ENCODE measurements around the gene TIPRL.
"Not testable (repeated sequence)": the region's sequence is repeated elsewhere in the genome, so short reads cannot be mapped to it uniquely, and the experiment has no call there.

The TIPRL gene

DNA sequence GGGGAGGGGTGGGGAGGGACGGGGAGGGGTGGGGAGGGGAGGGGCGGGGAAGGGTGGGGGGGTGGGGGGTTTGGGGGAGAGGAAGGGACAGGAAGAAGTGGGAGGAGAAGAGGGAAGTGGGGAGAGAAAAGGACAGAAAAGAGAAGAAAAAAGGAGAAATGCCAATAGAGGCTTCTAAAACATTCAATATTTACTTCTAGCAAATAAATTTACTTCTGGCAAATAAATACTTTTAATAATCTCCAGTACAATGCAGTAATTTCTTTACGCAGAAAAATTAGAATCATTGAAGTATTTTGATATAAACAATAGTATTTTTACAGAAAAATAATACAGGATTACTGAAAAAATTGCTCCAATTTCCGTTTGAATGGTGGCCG lies 32.6 kb upstream of the TIPRL start:
- no peak for DNase-seq (ENCODE audit: extremely low read depth, low read depth)
- TF ChIP-seq, protein P1, sequence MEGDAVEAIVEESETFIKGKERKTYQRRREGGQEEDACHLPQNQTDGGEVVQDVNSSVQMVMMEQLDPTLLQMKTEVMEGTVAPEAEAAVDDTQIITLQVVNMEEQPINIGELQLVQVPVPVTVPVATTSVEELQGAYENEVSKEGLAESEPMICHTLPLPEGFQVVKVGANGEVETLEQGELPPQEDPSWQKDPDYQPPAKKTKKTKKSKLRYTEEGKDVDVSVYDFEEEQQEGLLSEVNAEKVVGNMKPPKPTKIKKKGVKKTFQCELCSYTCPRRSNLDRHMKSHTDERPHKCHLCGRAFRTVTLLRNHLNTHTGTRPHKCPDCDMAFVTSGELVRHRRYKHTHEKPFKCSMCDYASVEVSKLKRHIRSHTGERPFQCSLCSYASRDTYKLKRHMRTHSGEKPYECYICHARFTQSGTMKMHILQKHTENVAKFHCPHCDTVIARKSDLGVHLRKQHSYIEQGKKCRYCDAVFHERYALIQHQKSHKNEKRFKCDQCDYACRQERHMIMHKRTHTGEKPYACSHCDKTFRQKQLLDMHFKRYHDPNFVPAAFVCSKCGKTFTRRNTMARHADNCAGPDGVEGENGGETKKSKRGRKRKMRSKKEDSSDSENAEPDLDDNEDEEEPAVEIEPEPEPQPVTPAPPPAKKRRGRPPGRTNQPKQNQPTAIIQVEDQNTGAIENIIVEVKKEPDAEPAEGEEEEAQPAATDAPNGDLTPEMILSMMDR (IDR thresholded peaks at IDR 0.05; ENCODE audit: low read depth, low read length, missing control alignments), result no peak
- H3K4me3 ChIP-seq (replicated peaks; ENCODE audit: low read depth, low read length), result no peak overlapping the region

- H3K4me3 ChIP-seq (replicated peaks; ENCODE audit: low read depth, low read length), result no peak overlapping the region
- TF ChIP-seq, protein P1 (IDR thresholded peaks at IDR 0.05; ENCODE audit: low read depth, low read length, missing control alignments), result no peak
- no peak for DNase-seq (ENCODE audit: extremely low read depth, low read depth)
These were observed 32.1 kb upstream of the TIPRL start for GRCh38 chr1:168146626-168147025.

- no peak for DNase-seq (ENCODE audit: extremely low read depth, low read depth)
- TF ChIP-seq, protein P1 (IDR thresholded peaks at IDR 0.05; ENCODE audit: low read depth, low read length, missing control alignments), result no peak
- H3K4me3 ChIP-seq (replicated peaks; ENCODE audit: low read depth, low read length), result no peak overlapping the region
These were observed 29.8 kb upstream of the TIPRL start for GRCh38 chr1:168148916-168149315.

- TF ChIP-seq, protein P1 (IDR thresholded peaks at IDR 0.05; ENCODE audit: low read depth, low read length, missing control alignments), result no peak
- no peak for DNase-seq (ENCODE audit: extremely low read depth, low read depth)
- no peak overlapping the region for H3K4me3 ChIP-seq (replicated peaks; ENCODE audit: low read depth, low read length)
These were observed 28.5 kb upstream of the TIPRL start for GRCh38 chr1:168150283-168150682.

DNA sequence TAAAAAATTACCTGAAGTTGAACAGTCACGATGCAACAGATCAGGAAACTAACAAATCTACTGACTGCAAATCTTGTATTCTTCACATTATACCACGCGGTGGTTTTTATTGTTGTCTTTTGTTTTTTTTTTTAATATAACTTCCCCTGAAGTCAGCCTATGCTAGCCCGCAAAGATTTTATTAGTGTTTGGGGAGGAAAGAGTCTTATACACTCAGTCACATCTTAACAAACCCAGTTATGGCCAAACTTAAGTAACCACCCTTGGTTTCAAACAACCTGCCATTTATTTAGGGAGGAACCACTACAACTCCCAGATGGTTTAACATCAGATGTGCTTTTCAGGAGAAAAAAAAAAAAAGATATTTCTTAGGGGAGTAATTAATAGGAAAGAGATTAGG lies 26.8 kb upstream of the TIPRL start:
- H3K4me3 ChIP-seq (replicated peaks; ENCODE audit: low read depth, low read length), result no peak overlapping the region
- no peak for DNase-seq (ENCODE audit: extremely low read depth, low read depth)
- TF ChIP-seq, protein P1 (IDR thresholded peaks at IDR 0.05; ENCODE audit: low read depth, low read length, missing control alignments), result no peak

DNA sequence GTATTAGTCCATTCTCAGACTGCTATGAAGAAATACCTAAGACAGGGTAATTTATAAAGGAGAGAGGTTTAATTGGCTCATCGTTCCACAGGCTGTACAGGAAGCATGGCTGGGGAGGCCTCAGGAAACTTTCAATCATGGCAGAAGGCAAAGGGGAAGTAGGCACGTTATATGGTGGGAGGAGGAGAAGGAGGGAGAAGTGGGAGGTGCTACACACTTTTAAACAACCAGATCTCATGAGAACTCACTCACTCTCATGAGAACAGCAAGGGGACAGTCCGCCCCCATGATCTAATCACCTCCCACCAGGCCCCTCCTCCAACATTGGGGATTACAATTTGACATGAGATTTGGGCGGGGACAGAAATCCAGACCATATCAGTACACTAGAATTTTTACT lies 24.1 kb upstream of the TIPRL start:
- H3K4me3 ChIP-seq (replicated peaks; ENCODE audit: low read depth, low read length); DNase-seq (ENCODE audit: extremely low read depth, low read depth): not testable (repeated sequence)

DNA sequence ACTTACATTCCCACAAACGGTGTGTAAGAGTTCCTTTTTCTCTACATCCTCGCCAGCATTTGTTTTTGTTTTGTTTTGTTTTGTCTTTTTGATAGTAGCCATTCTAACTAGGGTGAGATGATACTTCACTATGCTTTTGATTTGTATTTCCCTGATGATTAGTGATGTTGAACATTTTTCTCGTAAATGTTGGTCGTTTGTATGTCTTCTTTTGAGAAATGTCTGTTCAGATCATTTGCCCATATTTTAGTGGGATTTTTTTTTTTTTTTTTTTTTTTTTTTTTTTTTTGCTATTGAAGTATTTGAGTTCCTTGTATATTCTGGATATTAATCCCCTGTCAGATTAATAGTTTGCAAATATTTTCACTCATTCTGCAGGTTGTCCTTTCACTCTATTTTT lies 22.9 kb upstream of the TIPRL start:
- TF ChIP-seq, protein P1 (IDR thresholded peaks at IDR 0.05; ENCODE audit: low read depth, low read length, missing control alignments), result no peak
- no peak for DNase-seq (ENCODE audit: extremely low read depth, low read depth)
- no peak overlapping the region for H3K4me3 ChIP-seq (replicated peaks; ENCODE audit: low read depth, low read length)
